Heart left ventricle (tissue), 16 donors: ENCODE measurements around the gene AQP2. TPM values are rescaled to one million over a fixed set of nuclear protein-coding genes. Genes with fewer than 3 reads are reported as not detected.
A peak's percentile ranks its signal among the peaks of the same experiment; 100 is the strongest.
"Not testable (repeated sequence)": the region's sequence is repeated elsewhere in the genome, so short reads cannot be mapped to it uniquely, and the experiment has no call there.

ENCODE experiments used
- ATAC-seq, 4 donors: fragments of 200-7000 bp; cut with Tn5 transposase; one replicate each; pipeline ENCODE4 v1.9.1; 2020 to 2022; ENCODE audit warnings: moderate library complexity in 4 of 4, mild to moderate bottlenecking in 3 of 4, moderate number of reproducible peaks in 1 of 4
- DNase-seq, 5 donors: peaks; one replicate each; pipeline ENCODE4 v3.0.0-alpha.2; 2020
- H3K27ac ChIP-seq, 12 donors: fragments of 200-600 bp; sonication (generic) in 4 of 12; one replicate each; pipeline versions ENCODE4 v1.5.0 to v1.8.0; 2016 to 2022; ENCODE audit warnings: mild to moderate bottlenecking in 2 of 12
- H3K27me3 ChIP-seq, 9 donors: fragments of 200-600 bp; sonication (generic) in 2 of 9; one replicate each; pipeline versions ENCODE4 v1.5.1 to v1.8.0; 2016 to 2022; ENCODE audit warnings: mild to moderate bottlenecking in 3 of 9
- H3K36me3 ChIP-seq, 9 donors: fragments of 200-600 bp; sonication (generic) in 2 of 9; one replicate each; pipeline versions ENCODE4 v1.5.0 to v1.8.0; 2018 to 2022; ENCODE audit warnings: mild to moderate bottlenecking in 2 of 9
- H3K4me1 ChIP-seq, 12 donors: fragments of 200-600 bp; sonication (generic) in 4 of 12; one replicate each; pipeline versions ENCODE4 v1.5.0 to v1.8.0; 2016 to 2022; ENCODE audit warnings: mild to moderate bottlenecking in 3 of 12
- H3K4me3 ChIP-seq, 12 donors: fragments of 200-600 bp; sonication (generic) in 4 of 12; one replicate each; pipeline versions ENCODE4 v1.5.0 to v1.8.0; 2017 to 2022; ENCODE audit warnings: mild to moderate bottlenecking in 9 of 12, moderate library complexity in 4 of 12
- H3K9me3 ChIP-seq, 12 donors: fragments of 200-600 bp; sonication (generic) in 4 of 12; one replicate each; pipeline versions ENCODE4 v1.5.0 to v1.8.0; 2016 to 2022; ENCODE audit warnings: mild to moderate bottlenecking in 1 of 12
- POLR2A ChIP-seq, 2 donors: fragments of 450-650 bp; IDR thresholded peaks; one replicate each; pipeline ENCODE4 v1.6.1; 2017; ENCODE audit warnings: antibody characterized with exemption in 2 of 2, mild to moderate bottlenecking in 2 of 2, moderate library complexity in 2 of 2
- WGBS, 4 donors: extraction: QIAGEN DNeasy Blood & Tissue Kit in 2 of 4; methylation state at CpG; one replicate each; pipeline versions ENCODE4 v1.1.5 to v1.1.7; 2013 to 2018; 5-methylcytosine and 5-hydroxymethylcytosine counted together
- intact Hi-C, 10 donors: fragments of 100-400 bp; cut with DNase I; formaldehyde crosslinking; loops; one replicate each; pipeline versions ENCODE4 v1.11.1 to v1.14.2; 2022
- polyA plus RNA-seq, 2 donors: library from polyadenylated mRNA; stranded (reverse); fragments of 200-250 nt; gene quantifications; one replicate each; pipeline ENCODE4 v1.2.3, GENCODE V29; 2013
- total RNA-seq, 9 donors: library from RNA; depleted of rRNA in 2 of 9; stranded (reverse); fragments of >200 nt in 2 of 9; fragmentation: NEBNext Ultra II Directional in 3 of 9; extraction: Animal tissue kit (Norgen Biotek cat#: 25700) in 3 of 9; gene quantifications; one replicate each; pipeline versions ENCODE4 v1.1.0 to v1.2.4, GENCODE V29; 2016 to 2023
- TF ChIP-seq, protein P1 (sequence below), 12 donors: fragments of 200-600 bp; sonication (generic) in 4 of 12; IDR thresholded peaks; one replicate each; pipeline versions ENCODE4 v1.5.0 to v1.8.0; 2018 to 2022; ENCODE audit warnings: antibody characterized with exemption in 12 of 12, mild to moderate bottlenecking in 5 of 12
- donor health status: ischemic (EF 13 %, LVEDD 7.1; RV severe dilation, severe dysfunction).
- donor health status: healthy with polysubstance abuse.
- donor health status: DM: no; HTN: yes; CAD: no.
- donor health status: DM: no; HTN: no; CAD: no.
- donor health status: ischemic (EF 25% LVEDD 6.9; RV normal size, moderate dysfunction).
- donor health status: ischemic (EF 25% LVEDD 5.7; RV mildly dilated, moderate dysfunction).
- donor health status: healthy.
- donor health status: DM: yes; HTN: yes; CAD: no.
- donor health status: ischemic (EF 35%, LVEDD 5.7; RV mildly dilated, moderate dysfunction).
- donor health status: nonischemic (EF 11% LVEDD 7.7; RV severe dilation, severe dysfunction).
- donor health status: DM: yes; HTN: yes; CAD: no.
- donor health status: PGD.
- donor health status: ischemic (EF 29% LVEDD 5.4; RV normal size, mild dysfunction).
- donor health status: nonischemic (EF 23%, LVEDD 6.1; RV moderate dilation, normal function).

AQP2 gene
- total and polyA plus RNA-seq, 11 donors = not detected

DNA sequence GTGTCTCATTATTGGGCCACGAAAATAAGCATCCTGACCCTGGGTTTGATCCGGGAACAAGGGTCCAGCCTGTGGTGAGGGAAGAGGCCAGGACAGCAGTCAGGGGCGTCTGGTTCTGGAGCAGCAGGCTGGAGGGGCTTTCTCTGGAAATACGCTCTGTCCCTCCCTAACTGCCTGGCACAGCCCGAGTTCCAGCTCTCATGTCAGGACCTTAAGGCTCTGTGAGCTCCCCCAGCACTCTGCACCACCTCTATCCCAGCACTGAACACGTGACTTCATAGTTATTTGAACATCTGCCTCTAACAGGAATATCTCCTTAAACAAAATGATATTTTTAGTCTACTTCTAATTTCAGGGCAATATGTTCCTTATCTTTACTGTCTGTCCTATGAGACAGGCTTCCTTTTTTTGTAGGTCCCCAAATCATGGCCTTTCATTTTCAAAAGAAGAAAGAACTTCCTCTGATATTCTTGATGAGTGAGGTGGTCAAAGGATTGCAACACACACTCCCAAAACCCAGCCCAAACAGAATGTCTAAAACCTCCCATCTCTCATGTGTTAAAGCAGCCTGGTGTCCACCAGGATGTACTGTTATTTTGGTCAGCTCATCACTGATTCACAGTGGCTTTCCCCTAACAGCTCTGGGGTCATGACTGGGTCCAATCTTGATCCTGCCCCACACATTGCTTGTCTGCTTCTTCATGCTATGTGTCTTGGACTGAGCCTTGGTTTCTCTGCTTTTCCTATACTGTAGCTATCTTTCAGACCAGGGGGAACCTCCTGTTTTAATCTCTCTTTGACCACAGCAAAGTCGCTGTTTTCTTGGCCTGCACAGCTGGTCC lies 31.9 kb downstream of the AQP2 start:
- Histone ChIP-seq H3K4me1 (peaks cover 0 to 34% (median 12%) of the 10 kb centered on the region in 12 donors), H3K36me3 (no peaks in the 10 kb centered on the region), H3K27ac (peak overlapping the region in 2 of 12 donors; percentile 26 to 77), H3K27me3 (no peaks in the 10 kb centered on the region), H3K4me3 (no peak overlapping the region), H3K9me3 (no peaks in the 10 kb centered on the region)
- no peak for DNase-seq
- TF ChIP-seq, protein P1, sequence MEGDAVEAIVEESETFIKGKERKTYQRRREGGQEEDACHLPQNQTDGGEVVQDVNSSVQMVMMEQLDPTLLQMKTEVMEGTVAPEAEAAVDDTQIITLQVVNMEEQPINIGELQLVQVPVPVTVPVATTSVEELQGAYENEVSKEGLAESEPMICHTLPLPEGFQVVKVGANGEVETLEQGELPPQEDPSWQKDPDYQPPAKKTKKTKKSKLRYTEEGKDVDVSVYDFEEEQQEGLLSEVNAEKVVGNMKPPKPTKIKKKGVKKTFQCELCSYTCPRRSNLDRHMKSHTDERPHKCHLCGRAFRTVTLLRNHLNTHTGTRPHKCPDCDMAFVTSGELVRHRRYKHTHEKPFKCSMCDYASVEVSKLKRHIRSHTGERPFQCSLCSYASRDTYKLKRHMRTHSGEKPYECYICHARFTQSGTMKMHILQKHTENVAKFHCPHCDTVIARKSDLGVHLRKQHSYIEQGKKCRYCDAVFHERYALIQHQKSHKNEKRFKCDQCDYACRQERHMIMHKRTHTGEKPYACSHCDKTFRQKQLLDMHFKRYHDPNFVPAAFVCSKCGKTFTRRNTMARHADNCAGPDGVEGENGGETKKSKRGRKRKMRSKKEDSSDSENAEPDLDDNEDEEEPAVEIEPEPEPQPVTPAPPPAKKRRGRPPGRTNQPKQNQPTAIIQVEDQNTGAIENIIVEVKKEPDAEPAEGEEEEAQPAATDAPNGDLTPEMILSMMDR (IDR thresholded peaks at IDR 0.05) = no peak
- TF ChIP-seq POLR2A (IDR thresholded peaks at IDR 0.05) = no peak
- WGBS, 4 donors = 84 to 92% (median 88%) methylated on average over 7 of the region's 7 CpGs
- intact Hi-C loops = no loop called here
- no peak for ATAC-seq

DNA sequence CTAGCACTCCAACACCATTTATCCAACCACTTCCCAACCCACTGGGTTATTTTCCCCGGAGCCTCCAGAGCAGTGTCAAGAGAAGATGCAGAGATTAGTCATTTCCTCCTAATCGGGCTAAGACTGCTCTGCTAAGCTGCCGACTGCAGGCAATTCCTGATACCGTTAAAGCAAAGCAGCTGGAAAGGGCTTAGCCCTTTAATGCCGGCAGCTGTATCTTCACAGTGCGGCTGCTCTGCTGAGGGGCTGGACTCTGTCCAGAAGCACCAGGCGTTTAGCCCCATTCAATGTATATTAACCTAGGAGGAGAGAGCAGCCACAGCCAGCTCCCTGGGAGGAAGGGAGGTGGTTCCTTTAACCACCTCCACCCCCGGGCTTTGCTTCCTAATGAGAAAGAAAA lies 33.4 kb downstream of the AQP2 start:
- Histone ChIP-seq H3K36me3 (no peaks in the 10 kb centered on the region), H3K27me3 (no peaks in the 10 kb centered on the region), H3K27ac (peak overlapping the region in 6 of 12 donors; percentile 2 to 60 (median 30)), H3K9me3 (no peaks in the 10 kb centered on the region), H3K4me1 (peaks cover 0 to 41% (median 12%) of the 10 kb centered on the region in 12 donors), H3K4me3 (peak overlapping the region in 2 of 12 donors; percentile 2 to 19)
- WGBS, 4 donors = 1 to 5% (median 3%) methylated on average over 8 of the region's 8 CpGs
- TF ChIP-seq, protein P1 (IDR thresholded peaks at IDR 0.05) = no peak
- TF ChIP-seq POLR2A (IDR thresholded peaks at IDR 0.05) = no peak
- ATAC-seq (peak; percentile 59 to 90 (median 85)), DNase-seq (no peak)
- intact Hi-C loops = no loop called here

DNA sequence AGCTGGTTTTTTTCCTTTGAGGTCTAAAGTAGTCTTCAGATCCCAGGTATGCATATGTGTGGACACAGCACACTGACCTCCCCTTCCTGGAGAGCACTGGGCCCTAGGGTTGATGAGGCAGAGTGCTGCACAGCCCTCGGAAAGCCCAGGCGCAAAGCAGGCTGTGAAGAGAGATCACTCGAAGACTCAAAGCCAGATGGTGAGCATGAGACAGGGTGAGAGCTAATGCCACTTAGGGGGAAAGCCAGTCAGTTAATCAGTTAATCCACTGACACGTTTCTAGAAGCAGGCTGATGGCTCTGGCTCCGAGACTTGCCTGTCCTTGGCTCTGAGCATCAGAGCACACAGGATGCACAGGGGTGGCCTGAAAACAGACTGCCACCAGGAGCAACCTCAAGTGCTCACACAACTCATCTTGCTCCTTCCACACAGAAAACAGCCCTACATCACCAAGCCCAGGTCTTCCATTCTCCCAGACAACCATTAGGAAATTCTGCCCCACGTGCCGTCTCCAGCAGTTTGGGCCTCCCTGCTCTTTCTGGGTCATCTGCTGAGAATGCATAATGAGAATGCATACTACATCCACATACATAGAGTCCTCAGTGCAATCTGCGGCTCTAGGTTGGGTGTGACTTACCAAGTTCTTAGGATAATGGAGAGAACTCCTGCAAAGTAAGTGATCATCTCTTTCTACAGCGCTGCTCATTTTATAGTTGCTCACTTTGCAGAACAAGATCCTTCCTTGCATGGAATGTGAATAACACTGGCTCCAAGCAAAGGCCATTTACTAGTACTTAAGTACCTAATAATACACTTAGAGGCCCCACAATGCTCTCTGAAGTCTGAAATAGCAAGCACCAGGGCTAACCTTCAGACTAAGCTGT lies 34.2 kb downstream of the AQP2 start:
- Histone ChIP-seq H3K4me1 (peaks cover 0 to 41% (median 12%) of the 10 kb centered on the region in 12 donors), H3K27me3 (no peaks in the 10 kb centered on the region), H3K36me3 (peaks cover 0 to 3% (median 0%) of the 10 kb centered on the region in 9 donors), H3K27ac (peak overlapping the region in 5 of 12 donors; percentile 2 to 60 (median 32)), H3K9me3 (no peaks in the 10 kb centered on the region), H3K4me3 (no peak overlapping the region)
- ATAC-seq (no peak), DNase-seq (no peak)
- no peak for TF ChIP-seq POLR2A (IDR thresholded peaks at IDR 0.05)
- intact Hi-C loops = no loop called here
- 82 to 87% (median 85%) methylated on average over 7 to 9 of the region's 9 CpGs for WGBS, 4 donors

DNA sequence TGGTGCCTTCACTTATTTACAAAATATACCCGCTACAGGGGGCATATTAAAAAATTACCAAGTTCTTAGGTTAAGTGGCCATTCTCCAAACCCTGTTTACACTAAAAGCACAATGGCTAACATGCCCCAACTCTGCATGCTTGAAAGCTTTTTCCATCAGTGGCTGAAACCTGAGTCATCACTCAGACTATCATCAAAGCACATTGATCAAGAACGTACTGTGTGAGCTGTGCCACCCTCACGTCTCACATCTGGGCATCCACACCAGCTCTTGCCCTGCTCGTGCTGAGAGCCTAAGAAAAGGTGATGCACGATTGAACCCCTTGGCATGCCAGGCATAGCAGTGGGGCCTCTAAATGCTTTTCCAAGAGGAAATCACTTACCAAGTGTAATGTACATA lies 35.4 kb downstream of the AQP2 start:
- peaks cover 0 to 46% (median 12%) of the 10 kb centered on the region in 12 donors for H3K4me1 ChIP-seq
- intact Hi-C loops = no loop called here

DNA sequence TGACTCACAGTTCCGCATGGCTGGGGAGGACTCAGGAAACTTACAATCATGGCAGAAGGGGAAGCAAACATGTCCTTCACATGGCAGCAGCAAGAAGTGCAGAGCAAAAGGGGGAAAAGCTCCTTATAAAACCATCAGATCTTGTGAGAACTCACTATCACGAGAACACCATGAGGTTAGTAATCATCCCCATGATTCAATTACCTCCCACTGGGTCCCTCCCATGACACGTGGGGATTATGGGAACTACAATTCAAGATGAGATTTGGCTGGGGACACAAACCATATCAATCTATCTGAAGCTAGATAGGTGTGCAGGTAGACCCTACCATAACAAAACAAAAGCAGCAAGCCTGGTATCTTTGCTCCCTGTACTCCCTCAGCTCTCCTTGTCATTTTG lies 35.9 kb downstream of the AQP2 start:
- ATAC-seq, H3K27me3 ChIP-seq, H3K27ac ChIP-seq, H3K4me3 ChIP-seq, intact Hi-C loops, H3K9me3 ChIP-seq, DNase-seq: not testable (repeated sequence)
- WGBS, 4 donors = 87 to 97% (median 95%) methylated on average over 3 of the region's 3 CpGs
- peaks cover 0 to 11% (median 5%) of the 10 kb centered on the region in 9 donors for H3K36me3 ChIP-seq
- peaks cover 0 to 46% (median 12%) of the 10 kb centered on the region in 12 donors for H3K4me1 ChIP-seq

More for the DNA sequence above, 35.4 kb downstream of the AQP2 start:
- WGBS, 4 donors = 93 to 99% (median 96%) methylated on average over 5 of the region's 5 CpGs
- no peak overlapping the region for H3K4me3 ChIP-seq
- no peak overlapping the region for H3K27ac ChIP-seq
- H3K27me3 ChIP-seq = no peaks in the 10 kb centered on the region
- no peak for ATAC-seq
- H3K9me3 ChIP-seq = no peaks in the 10 kb centered on the region
- TF ChIP-seq POLR2A (IDR thresholded peaks at IDR 0.05) = no peak
- TF ChIP-seq, protein P1 (IDR thresholded peaks at IDR 0.05) = no peak
- H3K36me3 ChIP-seq = peaks cover 0 to 10% (median 5%) of the 10 kb centered on the region in 9 donors
- DNase-seq = no peak
